ENCODE data around the gene SETSIP. TPM values are rescaled to one million over a fixed set of nuclear protein-coding genes. Genes with fewer than 3 reads are reported as not detected.

The SETSIP gene
- total and polyA plus RNA-seq, 2 of the 8 experiments (the other 6 are each of a cell fraction or from before 2014, with no cell fraction given), result 0.14 TPM; not detected in 1

GRCh38 chr1:92043621-92044020 is 31.6 kb downstream of the SETSIP start:
- WGBS, 2 experiments (ENCODE audit: extremely low coverage in 1 of 2, insufficient coverage in 1 of 2, insufficient read length in 1 of 2, insufficient replicate concordance in 2 of 2, low coverage in 1 of 2, low lambda C conversion rate in 2 of 2, missing lambda C conversion rate in 1 of 2), result 92% methylated on average over 5 of the region's 5 CpGs; no CpG with 5 or more reads in 1 of the 2 experiments
- DNase-seq (ENCODE audit: low read depth in 1 of 2, low spot score in 2 of 2) (no peak), FAIRE-seq (no peak)
- Histone ChIP-seq H2BK12ac (ENCODE audit: low read depth, low read length) (no peak overlapping the region), H3K4ac (replicated peaks; ENCODE audit: insufficient read length, low read depth, low read length) (no peak overlapping the region), H3K14ac (ENCODE audit: insufficient read length) (no peak overlapping the region), H3K36me3 (ENCODE audit: control insufficient read depth in 2 of 4, insufficient read depth in 4 of 4, low read length in 3 of 4) (no peaks in the 10 kb centered on the region), H2AK5ac (ENCODE audit: low read depth, low read length) (no peak overlapping the region), H3K4me1 (replicated peaks in 1 of 4; ENCODE audit: control insufficient read depth in 3 of 4, insufficient read depth in 4 of 4, low read length in 3 of 4) (no peaks in the 10 kb centered on the region), H3K27me3 (replicated peaks in 1 of 4; ENCODE audit: control insufficient read depth in 3 of 4, extremely low read depth in 1 of 4, insufficient read depth in 3 of 4, low read length in 3 of 4) (no peaks in the 10 kb centered on the region), H3K27ac (ENCODE audit: low read depth, low read length) (no peak overlapping the region), H3K9ac (replicated peaks in 1 of 4; ENCODE audit: extremely low read depth in 1 of 4, low read depth in 3 of 4, low read length in 3 of 4) (no peak overlapping the region), H3K23me2 (ENCODE audit: low read depth, low read length) (no peaks in the 10 kb centered on the region), H3K56ac (replicated peaks; ENCODE audit: insufficient read length, low read depth, low read length) (no peak overlapping the region), H4K91ac (replicated peaks; ENCODE audit: insufficient read length, low read length) (no peak overlapping the region), H3K79me2 (ENCODE audit: control insufficient read depth in 1 of 2, insufficient read depth in 2 of 2, low read length in 2 of 2) (no peaks in the 10 kb centered on the region), H2BK120ac (replicated peaks; ENCODE audit: low read depth, low read length) (no peak overlapping the region), H2AFZ (ENCODE audit: low read length) (no peak overlapping the region), H3K4me2 (ENCODE audit: insufficient read depth in 1 of 2, low read depth in 2 of 2, low read length in 2 of 2) (no peak overlapping the region), H2BK5ac (ENCODE audit: low read depth, low read length) (no peak overlapping the region), H3K9me3 (ENCODE audit: insufficient read depth in 2 of 2, low read depth in 1 of 2, low read length in 1 of 2) (no peaks in the 10 kb centered on the region), H3K23ac (ENCODE audit: insufficient read length) (no peak overlapping the region), H4K20me1 (replicated peaks in 1 of 2; ENCODE audit: control insufficient read depth in 1 of 2, insufficient read depth in 2 of 2, low read length in 2 of 2) (no peaks in the 10 kb centered on the region), H4K8ac (ENCODE audit: extremely low read depth, insufficient read depth, low read length) (no peak overlapping the region), H3K4me3 (ENCODE audit: extremely low read depth in 1 of 4, insufficient read depth in 2 of 4, low read depth in 3 of 4, low read length in 4 of 4) (no peak overlapping the region), H4K5ac (ENCODE audit: insufficient read length, low read depth, low read length) (no peak overlapping the region), H3K18ac (ENCODE audit: extremely low read depth, low read length) (no peak overlapping the region), H2BK20ac (ENCODE audit: low read length) (no peak overlapping the region), H3K79me1 (ENCODE audit: low read depth, low read length) (no peaks in the 10 kb centered on the region), H2BK15ac (ENCODE audit: low read length) (no peak overlapping the region)
- ChIA-PET CTCF (ENCODE audit: partially characterized antibody) (interaction anchor here (0.6 to 1.1 kb wide), 3 partner anchors 34 to 247 kb away, joined by 3 to 5 read pairs (median 4); no protein-coding TSS in a partner anchor), POLR2A (ENCODE audit: partially characterized antibody) (no interaction called here)
- TF ChIP-seq MAFK (IDR thresholded peaks at IDR 0.05; ENCODE audit: low read depth, low read length) (no peak), USF2 (IDR thresholded peaks at IDR 0.05; ENCODE audit: low read length) (no peak), CTCF (IDR thresholded peaks at IDR 0.05; ENCODE audit: control extremely low read depth in 1 of 3, insufficient read depth in 1 of 3, low read depth in 1 of 3, low read length in 3 of 3) (no peak), FOSL1 (IDR thresholded peaks at IDR 0.05; ENCODE audit: insufficient read depth, low read depth, low read length) (no peak), TEAD4 (IDR thresholded peaks at IDR 0.05; ENCODE audit: low read depth, low read length) (no peak), CBX8 (IDR thresholded peaks at IDR 0.05; ENCODE audit: borderline replicate concordance, low read depth, low read length) (no peak), SP1 (IDR thresholded peaks at IDR 0.05; ENCODE audit: low read depth, low read length) (no peak), MAX (IDR thresholded peaks at IDR 0.05) (no peak), HDAC6 (IDR thresholded peaks at IDR 0.05; ENCODE audit: low read depth, low read length) (no peak), SRF (IDR thresholded peaks at IDR 0.05; ENCODE audit: low read depth, low read length) (no peak), POLR2AphosphoS5 (IDR thresholded peaks at IDR 0.05; ENCODE audit: low read depth, low read length) (no peak)

Data from H1 (cell line).